IPS DF 6.9 (cell line): Measurements from ENCODE around the gene ANKS1B.

Source experiments
- DNase-seq: peaks from one replicate; pipeline ENCODE4 v3.0.0-alpha.2; 2013; ENCODE audit warnings: low read depth, low spot score
- H3K27ac ChIP-seq: one replicate; pipeline ENCODE4 v1.5.1; 2013; ENCODE audit warnings: low read length, control low read depth
- H3K27me3 ChIP-seq: 2 replicates; pipeline ENCODE4 v1.6.1; 2013; ENCODE audit warnings: mild to moderate bottlenecking, low read length; ENCODE audit not compliant: control insufficient read depth, insufficient read depth
- H3K36me3 ChIP-seq: 2 replicates; pipeline ENCODE4 v1.6.1; 2013; ENCODE audit warnings: low read length; ENCODE audit not compliant: control insufficient read depth, insufficient read depth
- H3K4me1 ChIP-seq: 2 replicates; pipeline ENCODE4 v1.6.1; 2013; ENCODE audit warnings: low read length; ENCODE audit not compliant: control insufficient read depth, insufficient read depth
- H3K4me3 ChIP-seq: 2 replicates; pipeline ENCODE4 v1.5.1; 2013; ENCODE audit warnings: mild to moderate bottlenecking, low read length
- H3K9me3 ChIP-seq: 2 replicates; pipeline ENCODE4 v1.6.1; 2013; ENCODE audit warnings: low read length, inconsistent platforms; ENCODE audit not compliant: control insufficient read depth, insufficient read depth
- WGBS: extraction: QIAGEN DNeasy Blood & Tissue Kit; methylation state at CpG from one replicate; pipeline ENCODE4 v1.1.7; 2013; ENCODE audit warnings: mixed read lengths, missing lambda C conversion rate; ENCODE audit not compliant: insufficient read length, insufficient coverage; 5-methylcytosine and 5-hydroxymethylcytosine counted together

Gene ANKS1B

DNA sequence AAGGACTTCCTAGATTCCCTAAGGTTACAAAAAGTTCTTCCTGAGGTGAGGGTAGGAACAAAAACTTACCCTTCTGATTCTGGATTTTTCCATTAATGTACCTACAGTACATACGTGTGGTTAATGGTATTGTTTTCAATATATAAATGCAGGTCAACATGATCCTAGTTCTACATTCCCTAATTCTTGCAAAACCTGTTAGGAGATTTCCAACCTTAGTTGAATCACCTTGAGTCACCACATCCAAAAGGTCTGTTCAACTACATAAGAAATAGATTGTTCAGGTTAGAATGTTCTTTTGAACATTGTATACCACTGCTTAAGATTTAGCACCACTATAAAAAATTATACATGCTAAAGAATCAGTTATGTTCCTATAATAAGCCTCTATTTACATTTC lies 218.3 kb downstream of the ANKS1B start:
- H3K9me3 ChIP-seq: no peaks in the 10 kb centered on the region
- no peaks in the 10 kb centered on the region for H3K36me3 ChIP-seq
- no peaks in the 10 kb centered on the region for H3K4me1 ChIP-seq
- H3K27ac ChIP-seq: no peak overlapping the region
- H3K27me3 ChIP-seq: no peaks in the 10 kb centered on the region
- H3K4me3 ChIP-seq: no peak overlapping the region
- WGBS: no CpG with 5 or more reads among the region's 1 CpG
- DNase-seq: no peak

DNA sequence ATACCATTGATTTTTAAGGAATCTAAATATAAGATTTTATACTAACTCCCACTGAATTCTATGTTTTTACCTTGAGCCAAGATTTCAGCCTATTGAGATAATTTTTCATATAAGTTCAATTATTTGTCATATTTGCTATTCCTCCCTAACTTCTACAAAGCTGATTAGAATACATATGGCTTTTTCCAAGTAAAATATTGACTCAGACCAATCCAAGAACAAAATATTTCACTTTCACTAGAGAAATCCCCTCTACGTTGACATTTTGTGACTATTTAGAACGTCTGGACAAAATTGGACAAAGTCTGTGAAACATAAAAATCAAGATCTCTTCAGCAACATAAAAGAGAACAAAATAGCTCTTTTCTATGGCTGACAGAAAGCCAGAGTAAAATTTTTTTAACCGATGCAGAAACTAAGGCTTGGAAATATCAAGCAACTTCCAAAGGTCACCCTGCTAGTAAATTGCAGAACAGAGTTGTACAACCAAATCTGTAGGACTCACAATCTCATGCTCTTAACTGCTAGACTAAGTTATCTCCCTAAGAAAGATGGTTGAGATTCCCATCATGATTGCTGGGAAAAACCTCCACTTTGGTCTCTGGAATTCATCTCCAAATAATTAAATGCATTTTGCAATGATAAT lies 219.1 kb downstream of the ANKS1B start:
- Histone ChIP-seq H3K27me3 (no peaks in the 10 kb centered on the region), H3K4me3 (no peak overlapping the region), H3K36me3 (no peaks in the 10 kb centered on the region), H3K27ac (no peak overlapping the region), H3K4me1 (no peaks in the 10 kb centered on the region), H3K9me3 (no peaks in the 10 kb centered on the region)
- no CpG with 5 or more reads among the region's 3 CpGs for WGBS
- no peak for DNase-seq

DNA sequence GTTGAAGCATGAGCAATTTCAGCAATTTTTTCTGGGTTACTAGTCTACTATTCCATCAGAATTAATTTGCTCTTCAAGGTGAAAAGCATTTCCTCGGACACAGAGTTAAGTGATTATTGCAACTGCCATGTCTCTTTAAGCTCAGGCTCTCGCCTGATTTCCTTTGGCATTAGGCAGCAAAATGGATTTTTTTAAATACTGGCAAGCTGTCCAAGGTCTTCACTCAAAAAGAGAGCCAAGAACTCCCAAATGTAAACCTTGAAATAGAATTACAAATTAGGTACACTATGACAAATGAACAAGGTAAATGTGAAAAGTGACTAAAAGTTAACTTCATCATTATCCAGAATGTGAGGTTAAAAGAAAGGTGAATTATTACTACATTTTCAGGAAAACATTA lies 225.3 kb downstream of the ANKS1B start:
- H3K27me3 ChIP-seq: no peaks in the 10 kb centered on the region
- no peaks in the 10 kb centered on the region for H3K9me3 ChIP-seq
- no peaks in the 10 kb centered on the region for H3K36me3 ChIP-seq
- no CpG with 5 or more reads among the region's 2 CpGs for WGBS
- H3K4me1 ChIP-seq: no peaks in the 10 kb centered on the region
- H3K4me3 ChIP-seq: no peak overlapping the region
- H3K27ac ChIP-seq: no peak overlapping the region
- no peak for DNase-seq

DNA sequence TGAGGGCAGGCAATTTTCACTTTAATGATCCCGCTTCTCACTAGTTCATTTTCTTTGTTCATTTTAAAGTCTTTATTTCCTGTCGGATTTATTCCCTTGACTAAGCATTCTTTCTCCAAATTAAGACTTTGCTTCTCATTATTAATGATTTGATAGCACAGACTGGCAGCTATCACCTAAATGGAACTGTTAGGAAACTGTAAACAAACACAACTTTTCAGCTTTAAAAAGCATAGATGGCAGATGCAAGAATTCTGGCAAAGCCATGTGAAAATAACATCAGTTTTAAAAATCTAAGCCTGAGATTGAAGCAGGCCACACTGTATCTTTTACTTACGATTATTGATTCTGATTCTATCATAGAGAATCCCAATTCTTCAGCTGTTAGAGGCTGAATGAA lies 225.7 kb downstream of the ANKS1B start:
- H3K36me3 ChIP-seq: no peaks in the 10 kb centered on the region
- no peak overlapping the region for H3K4me3 ChIP-seq
- no peaks in the 10 kb centered on the region for H3K27me3 ChIP-seq
- no CpG with 5 or more reads among the region's 3 CpGs for WGBS
- no peak for DNase-seq
- no peaks in the 10 kb centered on the region for H3K4me1 ChIP-seq
- no peak overlapping the region for H3K27ac ChIP-seq
- H3K9me3 ChIP-seq: no peaks in the 10 kb centered on the region

DNA sequence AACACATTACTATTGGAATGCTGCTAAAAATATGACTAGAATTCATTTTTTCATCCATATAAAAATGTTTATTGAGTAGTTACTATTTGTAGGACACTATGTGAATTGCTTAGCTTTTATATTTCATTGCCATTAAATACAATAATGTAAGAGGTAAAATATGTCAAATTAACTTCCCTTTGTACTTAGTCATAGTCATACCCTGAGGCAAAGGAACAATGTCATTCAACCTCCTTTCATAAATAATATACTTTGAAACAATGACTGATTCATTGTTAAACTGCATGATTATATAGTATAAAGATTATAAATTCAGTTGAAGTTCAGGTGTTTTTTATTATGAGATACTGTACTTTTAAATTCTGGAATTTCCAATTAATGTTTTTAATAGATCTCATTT lies 232.0 kb downstream of the ANKS1B start:
- no peaks in the 10 kb centered on the region for H3K36me3 ChIP-seq

DNA sequence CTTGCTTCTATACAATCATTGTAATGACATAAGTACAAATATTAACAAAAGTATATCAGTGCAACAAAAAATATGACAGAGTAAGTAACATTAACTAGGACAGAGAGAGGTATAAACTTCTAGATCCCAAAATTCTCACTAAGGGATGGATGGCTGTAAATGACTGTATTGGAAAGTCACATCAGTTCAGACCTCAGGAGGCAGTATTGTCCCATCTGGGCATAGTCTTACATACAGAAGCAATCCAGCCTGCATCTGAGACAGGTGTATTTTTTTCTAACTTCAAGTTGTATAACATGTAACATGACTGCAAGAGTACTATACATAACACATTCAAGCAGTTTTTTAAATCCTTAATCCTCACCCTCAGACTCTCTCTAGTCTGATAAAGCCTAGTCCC lies 238.2 kb downstream of the ANKS1B start:
- no peaks in the 10 kb centered on the region for H3K36me3 ChIP-seq
- H3K4me1 ChIP-seq: no peaks in the 10 kb centered on the region
- H3K27ac ChIP-seq: no peak overlapping the region
- no peaks in the 10 kb centered on the region for H3K9me3 ChIP-seq
- no peaks in the 10 kb centered on the region for H3K27me3 ChIP-seq
- no peak overlapping the region for H3K4me3 ChIP-seq
- no peak for DNase-seq

More for the DNA sequence above, 232.0 kb downstream of the ANKS1B start:
- Histone ChIP-seq H3K27ac (no peak overlapping the region), H3K4me3 (no peak overlapping the region), H3K27me3 (no peaks in the 10 kb centered on the region), H3K9me3 (no peaks in the 10 kb centered on the region), H3K4me1 (no peaks in the 10 kb centered on the region)
- no peak for DNase-seq

DNA sequence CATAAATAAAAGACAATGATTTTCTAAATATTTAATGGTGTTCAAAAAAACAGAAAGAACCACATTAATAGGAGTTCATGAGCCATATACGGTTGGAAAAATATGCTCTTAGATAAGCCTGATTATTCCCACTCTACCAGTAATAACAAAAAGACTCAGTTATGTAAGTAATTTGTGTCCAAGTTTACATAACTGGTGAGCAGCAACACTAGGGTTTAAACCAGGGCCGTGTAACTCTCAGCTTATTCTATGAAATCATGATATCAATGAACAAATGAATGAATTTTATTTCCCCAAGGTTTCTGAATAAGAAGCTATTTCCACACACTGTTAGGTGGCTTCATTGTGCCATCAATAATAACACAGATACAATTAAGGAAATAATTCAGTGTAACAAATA lies 238.8 kb downstream of the ANKS1B start:
- H3K4me1 ChIP-seq: no peaks in the 10 kb centered on the region

DNA sequence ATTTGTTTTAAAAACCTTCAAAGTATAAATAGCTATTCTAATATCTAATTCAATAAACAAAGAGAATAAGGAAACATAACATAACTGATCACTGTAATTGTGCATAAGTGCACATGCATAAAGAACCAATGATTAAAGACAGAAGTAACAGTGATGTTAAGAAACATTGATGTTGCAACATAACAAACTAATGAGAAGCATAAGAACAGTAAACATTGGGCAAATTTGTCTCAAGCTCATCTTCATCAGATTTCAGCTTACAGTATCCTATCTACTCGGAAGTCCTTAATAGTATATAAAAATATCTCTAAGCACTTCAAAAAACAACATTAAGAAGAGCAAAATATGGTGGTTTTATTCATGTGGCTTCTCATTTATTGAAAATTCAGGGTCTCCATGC lies 239.6 kb downstream of the ANKS1B start:
- Histone ChIP-seq H3K9me3 (no peaks in the 10 kb centered on the region), H3K4me3 (no peak overlapping the region), H3K36me3 (no peaks in the 10 kb centered on the region), H3K27ac (no peak overlapping the region), H3K27me3 (no peaks in the 10 kb centered on the region), H3K4me1 (no peaks in the 10 kb centered on the region)
- no peak for DNase-seq
- no CpG with 5 or more reads among the region's 1 CpG for WGBS

More for the DNA sequence above, 238.8 kb downstream of the ANKS1B start:
- Histone ChIP-seq H3K27me3 (no peaks in the 10 kb centered on the region), H3K27ac (no peak overlapping the region), H3K4me3 (no peak overlapping the region), H3K36me3 (no peaks in the 10 kb centered on the region), H3K9me3 (no peaks in the 10 kb centered on the region)
- WGBS: no CpG with 5 or more reads among the region's 2 CpGs
- DNase-seq: no peak

DNA sequence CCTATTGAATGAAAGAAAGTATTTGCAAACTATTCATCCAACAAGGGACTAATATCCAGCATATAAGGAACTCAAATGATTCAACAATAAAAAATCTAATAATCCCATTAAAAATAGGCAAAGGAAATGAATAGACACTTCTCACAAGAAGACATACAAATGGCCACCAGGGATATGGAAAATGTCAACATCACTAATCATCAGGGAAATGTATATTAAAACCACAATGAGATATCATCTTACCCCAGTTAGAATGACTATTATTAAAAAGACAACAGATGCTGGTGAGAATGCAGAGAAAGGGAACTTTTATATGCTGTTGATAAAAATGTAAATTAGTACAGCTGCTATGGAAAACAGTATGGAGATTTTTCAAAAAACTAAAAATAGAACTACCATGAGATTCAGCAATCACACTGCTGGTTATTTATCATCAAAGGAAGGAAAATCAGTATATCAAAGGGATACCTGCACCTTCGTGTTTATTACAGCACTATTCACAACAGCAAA lies 247.9 kb downstream of the ANKS1B start:
- Histone ChIP-seq H3K27ac (no peak overlapping the region), H3K27me3 (no peaks in the 10 kb centered on the region), H3K9me3 (no peaks in the 10 kb centered on the region), H3K4me1 (no peaks in the 10 kb centered on the region), H3K4me3 (no peak overlapping the region), H3K36me3 (no peaks in the 10 kb centered on the region)
- no CpG with 5 or more reads among the region's 1 CpG for WGBS
- DNase-seq: no peak

DNA sequence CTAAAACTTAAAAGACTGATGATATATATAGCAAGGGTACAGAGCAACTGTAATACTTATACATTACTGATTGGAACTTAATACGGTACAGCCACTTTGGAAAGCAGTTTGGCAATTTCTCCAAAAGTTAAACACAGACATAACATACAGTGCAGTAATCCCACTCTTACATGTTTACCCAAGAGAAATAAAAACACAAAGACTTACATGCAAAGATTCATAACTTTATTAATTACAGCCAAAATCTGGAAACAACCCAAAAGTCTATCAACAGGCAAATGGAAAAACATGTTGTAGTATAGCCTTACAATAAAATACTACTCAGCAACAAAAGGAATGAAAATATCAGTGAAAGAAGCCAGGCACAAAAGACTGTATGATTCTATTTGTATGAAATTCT lies 252.6 kb downstream of the ANKS1B start:
- no peaks in the 10 kb centered on the region for H3K27me3 ChIP-seq
- H3K36me3 ChIP-seq: no peaks in the 10 kb centered on the region
- no peaks in the 10 kb centered on the region for H3K4me1 ChIP-seq
- no peak for DNase-seq
- no peak overlapping the region for H3K4me3 ChIP-seq
- no CpG with 5 or more reads among the region's 1 CpG for WGBS
- H3K27ac ChIP-seq: no peak overlapping the region
- no peaks in the 10 kb centered on the region for H3K9me3 ChIP-seq

DNA sequence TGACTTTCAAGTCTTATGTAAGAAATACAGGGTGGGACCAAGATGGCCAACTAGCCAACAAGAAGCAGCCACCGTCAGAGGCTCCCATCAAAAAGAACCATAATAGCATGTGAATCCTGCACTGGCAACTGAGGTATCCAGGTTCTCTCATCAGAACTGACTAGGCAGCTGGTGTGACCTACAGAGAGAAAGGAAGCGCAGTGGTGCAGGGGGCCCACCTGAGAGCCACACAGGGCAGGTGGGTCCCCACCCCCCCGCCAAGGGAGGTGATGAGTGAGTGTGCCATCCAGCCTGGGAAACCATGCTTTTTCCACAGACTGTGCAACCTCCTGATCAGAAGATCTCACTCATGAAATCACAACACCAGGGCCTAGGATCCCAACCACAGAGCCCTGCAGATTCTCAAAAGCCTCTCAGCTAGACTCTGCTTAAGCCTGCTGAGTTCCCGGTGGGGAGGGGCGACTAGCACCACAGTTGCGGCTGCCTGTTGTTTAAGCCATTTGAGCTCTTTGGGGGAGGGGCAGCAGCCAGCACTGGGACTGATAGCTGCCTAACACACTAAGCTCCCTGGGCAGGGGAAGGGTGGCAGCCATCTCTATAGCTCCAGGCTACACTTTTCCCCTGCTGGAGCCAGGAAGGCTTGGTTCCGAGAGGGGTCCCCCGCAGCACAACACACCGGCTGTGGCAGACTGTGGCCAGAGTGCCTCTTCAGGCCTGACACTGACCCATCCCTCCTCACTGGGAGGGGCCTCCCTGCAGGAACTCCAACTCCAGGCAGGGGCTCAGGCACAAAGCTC lies 261.8 kb downstream of the ANKS1B start:
- no peaks in the 10 kb centered on the region for H3K9me3 ChIP-seq
- WGBS: no CpG with 5 or more reads among the region's 9 CpGs
- DNase-seq: peak; percentile 11
- H3K4me3 ChIP-seq: no peak overlapping the region
- H3K27ac ChIP-seq: no peak overlapping the region
- H3K36me3 ChIP-seq: no peaks in the 10 kb centered on the region
- H3K27me3 ChIP-seq: no peaks in the 10 kb centered on the region
- no peaks in the 10 kb centered on the region for H3K4me1 ChIP-seq
